Midbrain (tissue), 1 donor: Measurements from ENCODE around the gene FAXDC2.

ENCODE experiments used
- DNase-seq: peaks from one replicate; lab custom pipeline; 2025; lab: John Stamatoyannopoulos, UW

The FAXDC2 gene

DNA sequence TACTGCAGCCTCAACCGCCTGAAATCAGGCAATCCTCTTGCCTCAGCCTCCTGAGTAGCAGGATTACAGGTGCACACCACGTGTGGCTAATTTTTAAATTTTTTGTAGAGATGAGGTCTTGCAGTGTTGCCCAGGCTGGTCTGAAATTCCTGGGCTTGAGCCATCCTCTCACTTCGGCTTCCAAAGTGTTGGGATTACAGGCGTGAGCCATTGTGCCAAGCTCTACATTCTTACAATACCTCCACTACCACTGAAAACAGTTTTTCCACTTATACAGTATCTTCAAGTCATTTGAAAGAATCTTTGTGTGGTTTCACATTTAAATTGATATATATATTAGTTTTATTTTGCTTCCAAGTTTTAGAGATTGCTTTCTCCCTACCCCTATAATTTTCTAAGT lies 52.6 kb downstream of the FAXDC2 start:
- DNase-seq, result no peak

DNA sequence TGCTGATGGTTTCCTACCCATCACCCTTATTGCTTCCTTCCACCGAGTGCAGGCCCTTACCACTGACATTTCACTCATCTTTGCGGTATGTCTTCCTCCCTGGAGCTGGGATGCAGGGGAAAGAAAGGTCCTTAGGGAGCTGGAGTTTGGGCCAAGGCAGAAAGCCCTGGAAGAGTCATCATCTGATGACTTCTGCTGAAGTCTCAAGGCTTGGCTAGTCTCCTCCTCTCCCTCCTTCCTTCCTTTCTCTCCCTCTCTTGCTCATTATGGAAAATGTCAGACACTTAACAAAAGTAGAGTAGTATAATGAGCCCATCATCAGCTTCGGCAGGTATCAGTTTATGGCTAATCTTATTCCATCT lies 55.2 kb downstream of the FAXDC2 start:
- DNase-seq, result no peak

DNA sequence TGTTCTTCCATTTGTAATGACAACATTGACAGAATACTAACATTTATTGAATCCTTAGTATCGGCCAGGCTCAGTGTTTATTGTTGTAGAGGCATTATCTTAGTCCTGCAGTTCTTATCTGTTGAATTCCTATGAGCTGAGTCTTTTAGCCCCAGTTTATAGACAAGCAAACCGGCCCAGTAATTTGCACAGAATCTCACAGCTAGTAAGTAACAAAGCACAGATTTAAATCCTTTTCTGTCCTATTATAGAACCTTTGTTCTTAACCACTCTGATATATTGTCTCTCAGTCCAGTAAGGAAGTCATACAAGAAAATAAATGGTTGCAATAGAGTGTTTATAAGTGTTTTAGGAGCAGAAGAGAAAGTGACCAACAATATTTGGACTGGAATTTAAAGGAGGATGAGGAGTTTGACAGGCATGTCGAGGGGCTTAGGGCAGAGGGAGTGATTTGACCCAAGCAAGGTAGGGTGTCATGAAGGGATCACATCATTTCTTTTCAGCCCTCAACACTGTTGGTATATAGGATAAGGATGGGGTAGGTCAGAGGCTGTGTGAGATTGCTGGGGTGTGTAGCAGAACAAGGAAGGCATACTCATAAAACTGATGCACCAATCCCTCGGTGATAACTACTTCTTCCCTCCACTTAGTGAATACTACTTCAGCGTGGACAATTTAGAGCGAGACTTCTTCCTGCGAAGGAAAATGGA lies 55.7 kb downstream of the FAXDC2 start:
- no peak for DNase-seq

DNA sequence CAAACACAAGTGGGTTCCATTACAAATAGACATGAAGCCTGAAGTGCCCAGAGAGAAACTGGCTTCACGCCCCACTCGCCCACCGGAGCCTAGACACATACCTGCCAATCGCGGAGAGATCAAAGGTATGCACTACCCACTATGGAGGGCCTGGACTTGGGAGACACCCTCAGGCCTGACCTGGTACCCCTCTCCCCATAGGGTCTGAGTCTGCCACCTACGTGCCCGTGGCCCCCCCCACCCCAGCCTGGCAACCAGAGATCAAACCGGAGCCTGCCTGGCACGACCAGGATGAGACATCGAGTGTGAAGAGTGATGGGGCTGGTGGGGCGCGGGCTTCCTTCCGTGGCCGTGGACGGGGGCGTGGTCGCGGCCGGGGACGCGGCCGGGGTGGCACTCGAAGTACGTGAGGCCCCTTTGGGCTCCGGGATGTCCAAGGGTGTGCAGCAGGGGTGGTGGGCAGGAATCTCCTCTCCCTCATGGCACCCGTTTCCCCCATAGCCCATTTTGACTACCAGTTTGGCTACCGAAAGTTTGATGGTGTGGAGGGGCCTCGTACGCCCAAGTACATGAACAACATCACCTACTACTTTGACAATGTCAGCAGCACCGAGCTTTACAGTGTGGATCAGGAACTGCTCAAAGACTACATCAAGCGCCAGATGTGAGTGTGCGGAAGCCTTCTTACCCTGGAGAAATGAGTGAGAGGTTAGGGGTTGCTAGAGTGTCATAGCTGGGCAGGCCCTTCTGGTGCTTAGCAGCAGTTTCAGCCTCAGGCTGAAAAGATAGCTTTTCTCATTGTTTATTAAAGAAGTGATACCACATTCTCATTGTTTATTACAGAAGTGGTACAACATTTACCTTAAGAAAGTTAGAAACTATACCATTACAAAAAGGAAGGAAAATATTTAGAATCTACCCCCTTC lies 56.5 kb downstream of the FAXDC2 start:
- no peak for DNase-seq

GRCh38 chr5:154791535-154791934 lies 58.9 kb downstream of the FAXDC2 start:
- no peak for DNase-seq

GRCh38 chr5:154788212-154788611 lies 62.2 kb downstream of the FAXDC2 start:
- DNase-seq, result no peak

DNA sequence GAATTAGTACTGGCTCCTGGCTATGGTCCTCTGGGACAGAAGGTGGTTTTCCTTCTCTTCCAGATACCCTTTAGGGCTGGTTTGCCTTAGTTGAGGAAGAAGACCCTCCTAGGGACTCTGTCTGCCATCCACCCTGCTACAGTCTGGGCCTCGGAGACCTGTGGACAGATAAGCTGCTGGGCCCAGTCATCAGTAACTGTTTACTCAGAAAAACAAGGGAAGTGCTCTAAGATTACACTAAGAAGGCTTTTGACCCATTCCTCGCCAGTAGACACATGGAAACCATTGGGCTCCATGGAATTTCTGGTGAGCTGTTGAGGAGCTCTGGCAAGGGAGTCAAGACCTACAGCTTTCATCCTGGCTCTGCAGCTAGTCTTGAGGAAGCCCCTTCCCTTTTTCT lies 64.0 kb downstream of the FAXDC2 start:
- DNase-seq, result no peak

DNA sequence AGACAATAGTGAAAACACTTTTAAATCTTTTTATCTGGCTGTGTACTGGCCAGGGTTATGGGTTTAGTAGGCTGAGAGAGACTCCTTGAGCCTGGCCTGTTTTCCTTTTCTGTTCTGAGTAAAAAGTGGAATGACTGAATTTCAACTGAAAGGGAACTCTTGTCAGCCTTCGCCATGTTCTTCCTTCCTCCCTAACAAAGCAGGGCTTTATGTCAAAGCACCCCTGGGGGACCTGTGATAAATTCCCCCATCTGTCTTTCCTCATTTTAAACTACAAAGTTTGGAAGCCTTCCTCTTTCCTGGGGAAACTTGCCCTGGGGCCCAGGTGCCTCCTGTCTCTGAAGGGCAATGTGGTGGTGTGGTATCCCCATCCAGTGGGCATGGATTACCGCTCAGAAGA lies 65.5 kb downstream of the FAXDC2 start:
- DNase-seq, result no peak

DNA sequence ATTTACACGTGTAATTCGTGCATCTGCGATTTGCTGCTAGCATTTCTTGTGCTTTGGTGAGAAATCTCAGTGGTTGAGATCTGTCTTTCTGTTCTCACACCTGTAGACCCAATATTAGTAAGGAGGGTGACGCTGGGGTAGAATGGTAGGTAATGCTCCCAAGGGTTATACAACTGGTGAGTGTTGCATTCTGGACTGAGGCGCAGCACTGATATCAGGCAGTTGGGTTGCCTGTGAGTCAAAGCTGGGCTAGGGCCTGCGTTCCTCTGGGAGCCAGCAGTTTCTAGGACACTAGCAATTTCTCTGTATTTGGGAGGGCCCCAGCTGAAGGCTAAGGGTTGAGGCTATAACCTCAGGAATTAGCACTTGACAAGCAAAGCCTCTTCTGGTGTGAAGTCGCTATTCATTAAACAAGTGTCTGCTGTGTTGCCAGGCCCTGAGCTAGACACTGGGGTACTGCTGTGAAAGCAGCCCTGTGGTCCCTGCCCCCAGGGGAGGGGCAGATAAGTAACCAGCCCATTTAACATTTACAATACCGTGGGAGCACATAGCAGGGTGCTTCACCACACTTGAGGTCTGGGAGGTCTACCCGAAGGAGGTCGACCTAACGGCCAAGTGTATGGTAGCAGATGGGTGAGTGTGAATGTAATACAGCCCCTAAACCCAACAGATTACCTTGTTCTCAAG lies 66.5 kb downstream of the FAXDC2 start:
- DNase-seq, result no peak

GRCh38 chr5:154782812-154783592 lies 67.4 kb downstream of the FAXDC2 start:
- DNase-seq, result no peak

DNA sequence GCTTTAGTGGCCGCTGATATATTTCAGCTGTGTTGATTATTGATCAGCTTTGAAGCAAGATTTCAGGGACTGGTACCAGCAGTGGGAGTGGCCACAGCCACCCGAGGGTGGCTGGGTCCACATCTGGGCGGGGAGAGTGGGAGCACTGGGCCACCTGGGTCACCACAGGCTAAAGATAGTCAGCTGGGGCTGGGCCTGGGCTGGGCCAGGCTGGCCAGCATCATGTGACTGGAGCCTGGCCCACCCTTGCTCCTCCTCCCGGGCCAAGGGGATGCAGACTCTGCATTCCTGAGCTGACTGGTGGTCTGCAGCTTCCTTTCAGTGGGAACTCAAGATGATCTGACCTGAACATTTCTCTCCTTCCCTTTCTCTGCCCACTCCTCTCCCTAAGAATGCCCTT lies 68.1 kb downstream of the FAXDC2 start:
- no peak for DNase-seq

- DNase-seq, result no peak
These were observed 70.3 kb downstream of the FAXDC2 start for GRCh38 chr5:154780128-154780527.

DNA sequence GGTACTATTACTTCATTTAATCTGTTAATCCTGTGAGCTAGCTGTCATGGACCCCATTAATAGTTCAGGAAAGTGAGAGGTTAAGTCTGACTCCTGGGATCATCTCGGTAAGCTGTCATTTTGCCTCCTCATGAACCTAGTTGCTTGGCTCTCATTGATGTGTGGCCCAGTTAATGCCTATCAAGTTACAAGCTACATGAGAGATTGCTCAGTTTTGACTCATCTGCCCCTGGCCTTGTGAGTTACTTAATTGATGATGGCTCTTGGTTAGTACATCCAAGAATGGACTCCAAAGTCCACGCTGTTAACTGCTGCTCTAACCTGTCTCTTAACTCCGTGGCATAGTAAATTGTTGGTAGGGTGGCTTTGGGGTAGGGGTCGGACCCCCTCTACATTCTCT lies 71.3 kb downstream of the FAXDC2 start:
- no peak for DNase-seq

GRCh38 chr5:154778534-154778933 lies 71.9 kb downstream of the FAXDC2 start:
- DNase-seq, result no peak

- DNase-seq, result no peak
These were observed 74.2 kb downstream of the FAXDC2 start for GRCh38 chr5:154776167-154776566.

DNA sequence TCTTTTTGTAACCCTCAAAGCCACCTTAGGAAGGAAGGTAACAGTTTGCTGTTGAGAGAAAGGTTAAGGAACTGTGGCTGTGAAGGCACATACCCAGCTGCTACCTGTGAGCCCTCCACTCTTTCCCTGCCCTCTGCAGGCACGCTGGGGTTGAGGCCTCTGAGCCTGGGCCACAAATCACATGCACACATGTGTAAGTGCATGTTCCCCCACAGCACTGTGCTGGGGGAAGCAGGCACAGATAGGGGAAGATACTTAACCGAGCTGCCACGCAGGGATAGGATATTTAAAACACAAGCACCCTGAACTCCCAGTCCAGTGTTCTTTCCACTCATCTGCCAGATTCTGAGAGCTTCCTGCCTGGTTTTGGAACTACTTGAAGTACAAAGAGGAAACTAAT lies 77.1 kb downstream of the FAXDC2 start:
- no peak for DNase-seq

GRCh38 chr5:154771383-154771901 lies 79.0 kb downstream of the FAXDC2 start:
- no peak for DNase-seq

DNA sequence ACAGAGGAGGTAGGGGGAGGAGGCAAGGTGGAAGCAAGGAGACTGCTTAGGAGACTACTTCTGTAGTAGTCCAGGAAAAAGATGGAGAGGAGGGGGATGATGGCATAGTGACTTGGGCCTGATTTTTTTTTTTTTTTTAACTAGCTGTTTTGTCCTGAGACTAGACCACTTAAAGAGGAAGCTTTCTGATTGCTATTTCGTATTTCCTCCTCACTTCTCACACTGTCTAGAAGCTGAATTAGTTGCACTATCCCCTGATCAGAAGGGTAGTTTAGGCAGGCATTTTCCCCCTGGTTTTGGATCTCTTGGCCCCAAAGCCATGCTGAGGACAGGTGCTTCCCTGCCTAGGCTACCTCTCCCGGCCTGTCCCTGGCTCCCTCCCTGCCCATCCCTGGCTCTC lies 80.3 kb downstream of the FAXDC2 start:
- DNase-seq, result no peak
